Stimulated activated CD8-positive, alpha-beta memory T cell treated with anti-CD3 and anti-CD28 coated beads, Interleukin-4, amount 100 ng/mL, for 1 hour (primary cell): ENCODE measurements around the gene VEGFD.
"Not testable (repeated sequence)": the region's sequence is repeated elsewhere in the genome, so short reads cannot be mapped to it uniquely, and the experiment has no call there.

Experiments
- DNase-seq, 2 donors: peaks; one replicate each; pipeline ENCODE4 v3.0.0-alpha.2; 2020; ENCODE audit warnings: low read depth in 2 of 2, low spot score in 1 of 2

Gene VEGFD

GRCh38 chrX:15314472-15314871, 69.7 kb downstream of the VEGFD start:
- DNase-seq = no peak

GRCh38 chrX:15311119-15311518, 73.1 kb downstream of the VEGFD start:
- no peak for DNase-seq

GRCh38 chrX:15310117-15310516, 74.1 kb downstream of the VEGFD start:
- DNase-seq = no peak

- DNase-seq = not testable (repeated sequence)
Measured at GRCh38 chrX:15305899-15306298, 78.3 kb downstream of the VEGFD start.

GRCh38 chrX:15301924-15302323, 82.3 kb downstream of the VEGFD start:
- no peak for DNase-seq

- DNase-seq = no peak
Measured at GRCh38 chrX:15299941-15300851, 84.0 kb downstream of the VEGFD start.

- DNase-seq = no peak
Measured at GRCh38 chrX:15298780-15299179, 85.4 kb downstream of the VEGFD start.

GRCh38 chrX:15298201-15298600, 86.0 kb downstream of the VEGFD start:
- no peak for DNase-seq
